ENCODE results near the gene RASAL2.

RASAL2 gene

GRCh38 chr1:178151831-178152230 lies 57.9 kb downstream of the RASAL2 start:
- CTCF ChIA-PET = interaction anchor here (1.2 to 1.3 kb wide), 2 partner anchors 114 to 120 kb away, joined by 3 to 5 read pairs; no protein-coding TSS in a partner anchor
- no peak for TF ChIP-seq CTCF (IDR thresholded peaks at IDR 0.05; ENCODE audit: insufficient read depth, low read length, missing control alignments)
- POLR2A ChIA-PET = interaction anchor here (1.1 kb wide), 1 partner anchor 56 kb away, joined by 3 read pairs; no protein-coding TSS in a partner anchor
- no peak for DNase-seq (ENCODE audit: low read depth, low spot score)
- no peak overlapping the region for H3K4me3 ChIP-seq (ENCODE audit: low read depth, low read length)

GRCh38 chr1:178155481-178156255 lies 61.8 kb downstream of the RASAL2 start:
- DNase-seq (ENCODE audit: low read depth, low spot score) = no peak
- CTCF ChIA-PET = interaction anchor here (0.7 to 1.7 kb wide), 3 partner anchors 9 to 23 kb away, joined by 3 to 6 read pairs (median 3); no protein-coding TSS in a partner anchor
- POLR2A ChIA-PET = no interaction called here
- no peak overlapping the region for H3K4me3 ChIP-seq (ENCODE audit: low read depth, low read length)
- TF ChIP-seq CTCF (IDR thresholded peaks at IDR 0.05; ENCODE audit: insufficient read depth, low read length, missing control alignments) = no peak

- no peak for TF ChIP-seq CTCF (IDR thresholded peaks at IDR 0.05; ENCODE audit: insufficient read depth, low read length, missing control alignments)
- ChIA-PET POLR2A (no interaction called here), CTCF (no interaction called here)
- DNase-seq (ENCODE audit: low read depth, low spot score) = no peak
- H3K4me3 ChIP-seq (ENCODE audit: low read depth, low read length) = no peak overlapping the region
Observed at GRCh38 chr1:178160736-178161475, 67.0 kb downstream of the RASAL2 start.

- CTCF ChIA-PET = interaction anchor here (1.3 kb wide), 1 partner anchor 15 kb away, joined by 3 read pairs; no protein-coding TSS in a partner anchor
- DNase-seq (ENCODE audit: low read depth, low spot score) = no peak
- no peak overlapping the region for H3K4me3 ChIP-seq (ENCODE audit: low read depth, low read length)
- POLR2A ChIA-PET = no interaction called here
- no peak for TF ChIP-seq CTCF (IDR thresholded peaks at IDR 0.05; ENCODE audit: insufficient read depth, low read length, missing control alignments)
Observed at GRCh38 chr1:178161516-178161915, 67.6 kb downstream of the RASAL2 start.

GRCh38 chr1:178165196-178165595 lies 71.3 kb downstream of the RASAL2 start:
- H3K4me3 ChIP-seq (ENCODE audit: low read depth, low read length) = no peak overlapping the region
- TF ChIP-seq CTCF (IDR thresholded peaks at IDR 0.05; ENCODE audit: insufficient read depth, low read length, missing control alignments) = no peak
- ChIA-PET CTCF (interaction anchor here (0.9 to 1.5 kb wide), 3 partner anchors 15 to 133 kb away, joined by 3 to 7 read pairs (median 3); no protein-coding TSS in a partner anchor), POLR2A (no interaction called here)
- no peak for DNase-seq (ENCODE audit: low read depth, low spot score)
